Fibroblast of skin of back (primary cell): ENCODE measurements around the gene PDE2A.
A peak's percentile ranks its signal among the peaks of the same experiment; 100 is the strongest.
"Not testable (repeated sequence)": the region's sequence is repeated elsewhere in the genome, so short reads cannot be mapped to it uniquely, and the experiment has no call there.

Experiments used
- DNase-seq: peaks from one replicate; pipeline ENCODE4 v3.0.0-alpha.2; 2013

Gene PDE2A

GRCh38 chr11:72574548-72575460, 99.4 kb downstream of the PDE2A start:
- no peak for DNase-seq

GRCh38 chr11:72573855-72574445, 100.3 kb downstream of the PDE2A start:
- no peak for DNase-seq

- DNase-seq, result peak; percentile 29
Measured at GRCh38 chr11:72573072-72573854, 101.0 kb downstream of the PDE2A start.

- DNase-seq, result not testable (repeated sequence)
Measured at GRCh38 chr11:72572540-72572939, 101.7 kb downstream of the PDE2A start.

- no peak for DNase-seq
Measured at GRCh38 chr11:72570893-72571661, 103.1 kb downstream of the PDE2A start.

- DNase-seq, result peak; percentile 78
Measured at GRCh38 chr11:72569966-72570892, 104.0 kb downstream of the PDE2A start.

- DNase-seq, result peak; percentile 32
Measured at GRCh38 chr11:72568861-72569260, 105.4 kb downstream of the PDE2A start.

- DNase-seq, result no peak
Measured at GRCh38 chr11:72562431-72562830, 111.8 kb downstream of the PDE2A start.

- no peak for DNase-seq
Measured at GRCh38 chr11:72561856-72562255, 112.4 kb downstream of the PDE2A start.

- DNase-seq, result not testable (repeated sequence)
Measured at GRCh38 chr11:72560864-72561263, 113.4 kb downstream of the PDE2A start.

- DNase-seq, result no peak
Measured at GRCh38 chr11:72556433-72556832, 117.8 kb downstream of the PDE2A start.

GRCh38 chr11:72555014-72555522, 119.2 kb downstream of the PDE2A start:
- not testable (repeated sequence) for DNase-seq

GRCh38 chr11:72553706-72554105, 120.5 kb downstream of the PDE2A start:
- no peak for DNase-seq

GRCh38 chr11:72552399-72552910, 121.8 kb downstream of the PDE2A start:
- DNase-seq, result no peak

- DNase-seq, result no peak
Measured at GRCh38 chr11:72551571-72551970, 122.7 kb downstream of the PDE2A start.

- peak; percentile 7 for DNase-seq
Measured at GRCh38 chr11:72548463-72548862, 125.8 kb downstream of the PDE2A start.

GRCh38 chr11:72546866-72547265, 127.4 kb downstream of the PDE2A start:
- no peak for DNase-seq

- DNase-seq, result no peak
Measured at GRCh38 chr11:72544589-72544988, 129.6 kb downstream of the PDE2A start.

GRCh38 chr11:72543849-72544542, 130.2 kb downstream of the PDE2A start:
- no peak for DNase-seq
